GM19463 (cell line): ENCODE measurements around the gene ATRIP.
A peak's percentile ranks its signal among the peaks of the same experiment; 100 is the strongest.
"Not testable (repeated sequence)": the region's sequence is repeated elsewhere in the genome, so short reads cannot be mapped to it uniquely, and the experiment has no call there.

Source experiments
- ATAC-seq: cut with Tn5 transposase; IDR thresholded peaks from one replicate; pipeline ENCODE4 v1.9.1; 2021; ENCODE audit warnings: mild to moderate bottlenecking, moderate library complexity; ENCODE audit not compliant: unreplicated experiment

ATRIP gene

DNA sequence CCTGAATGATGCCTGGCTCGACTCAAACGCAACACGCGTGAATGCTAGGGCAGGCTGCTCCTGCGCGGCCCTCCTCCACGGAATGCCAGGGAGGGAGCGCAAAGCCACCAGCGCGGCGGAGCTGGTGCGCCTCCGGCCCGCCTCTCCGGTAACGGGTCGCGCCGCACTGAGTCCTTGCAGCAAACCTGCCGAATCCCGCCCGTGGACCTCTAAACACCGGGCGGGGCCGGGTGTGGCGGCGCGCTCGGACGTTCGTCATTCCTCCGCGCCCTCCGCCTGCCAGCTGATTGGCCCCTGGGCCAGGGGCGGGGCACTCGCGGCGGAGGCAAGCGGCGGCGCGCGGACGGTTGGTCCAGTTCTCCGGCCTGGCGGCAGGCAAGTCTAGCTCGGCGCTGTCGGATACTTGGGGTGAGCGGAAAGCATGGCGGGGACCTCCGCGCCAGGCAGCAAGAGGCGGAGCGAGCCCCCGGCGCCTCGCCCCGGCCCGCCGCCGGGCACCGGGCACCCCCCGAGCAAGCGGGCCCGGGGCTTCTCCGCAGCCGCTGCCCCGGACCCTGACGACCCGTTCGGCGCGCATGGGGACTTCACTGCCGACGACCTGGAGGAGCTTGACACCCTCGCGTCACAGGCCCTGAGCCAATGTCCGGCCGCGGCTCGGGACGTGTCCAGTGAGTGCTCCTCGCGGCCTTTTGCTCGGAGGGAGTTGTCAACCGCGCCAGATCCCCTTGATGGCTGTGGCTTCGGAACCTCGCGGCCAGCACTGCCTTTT is at the start of gene ATRIP:
Gene ATRIP (plus strand): TSS at position 313 of the 769 bp plus-strand sequence. CDS start 109 bp downstream, at position 422.
- ATAC-seq, result peak; percentile 86

DNA sequence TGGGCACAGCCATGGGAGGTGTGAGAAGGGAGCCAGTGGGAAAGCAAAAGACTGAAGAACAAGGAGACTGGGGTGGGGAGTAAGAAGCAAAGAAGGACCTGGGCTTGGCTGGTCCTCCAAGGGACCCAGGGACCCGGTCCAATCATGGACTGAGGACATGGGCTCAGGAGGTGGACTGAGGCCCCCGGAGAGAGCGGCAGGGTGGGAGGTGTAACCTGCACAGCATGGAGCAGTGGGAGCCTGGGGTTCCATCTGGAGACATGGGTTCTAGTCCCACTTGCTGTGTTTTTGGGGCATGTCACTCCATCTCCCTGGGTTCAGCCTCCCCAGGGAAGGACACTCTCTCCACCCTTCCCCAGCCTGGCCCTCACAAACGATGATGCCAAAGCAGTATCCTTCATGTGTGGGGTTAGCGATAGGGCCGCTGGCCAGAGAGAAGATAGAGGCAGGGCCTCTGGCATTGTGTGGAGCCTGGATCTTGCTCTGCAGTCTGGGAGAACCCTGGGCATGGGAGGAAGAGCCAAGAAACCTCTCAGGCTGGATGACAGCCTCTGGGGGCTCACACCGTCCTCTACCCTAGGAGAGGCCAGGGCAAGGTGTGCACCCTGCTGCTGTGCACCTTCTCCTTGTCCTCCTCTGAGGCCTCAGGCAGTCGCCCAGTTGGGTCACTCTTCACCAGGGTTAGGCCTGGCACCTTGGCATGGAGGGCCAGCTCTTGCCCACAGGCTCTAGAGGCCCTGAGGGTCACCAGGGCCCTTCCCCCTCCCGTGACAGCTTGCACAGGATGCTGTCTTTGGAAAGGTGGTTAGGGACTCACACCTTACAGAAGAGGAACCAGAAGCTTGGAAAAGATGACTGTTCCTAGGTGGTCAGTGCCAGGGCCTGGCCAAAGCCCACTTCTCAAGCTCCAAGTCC is 48.5 kb upstream of the ATRIP start:
- no peak for ATAC-seq

DNA sequence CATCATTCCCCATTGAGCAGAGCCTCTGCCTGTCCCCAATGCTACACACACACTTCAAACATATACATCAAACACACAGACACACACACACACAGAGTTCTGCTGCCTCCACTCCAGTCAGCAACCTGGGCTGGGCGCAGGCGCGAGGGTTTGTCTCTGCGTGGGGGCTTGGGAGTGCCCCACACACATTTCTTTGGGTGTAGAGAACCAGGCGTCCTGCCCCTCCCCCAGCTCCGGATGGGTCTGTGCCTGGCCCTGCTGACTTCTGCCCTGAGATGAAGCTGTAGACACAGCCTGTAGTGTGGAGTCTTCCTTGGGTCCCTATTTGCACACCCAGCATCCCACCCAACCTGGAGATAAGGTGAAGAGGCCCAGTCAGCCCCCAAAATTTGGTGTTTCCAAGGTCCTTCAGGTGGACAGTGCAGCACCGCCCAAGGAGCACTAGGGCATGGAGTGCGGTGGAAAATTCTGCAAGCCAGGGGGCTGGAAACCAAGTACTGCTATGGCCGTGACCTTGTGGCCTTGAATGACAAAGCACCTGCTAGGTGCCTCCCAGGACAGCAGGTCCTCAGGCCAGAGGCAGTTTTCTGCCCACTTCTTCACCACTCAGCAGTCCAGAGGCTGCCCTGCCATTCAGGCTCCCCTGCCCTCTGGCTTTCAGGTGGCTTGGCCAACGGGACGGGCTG is 47.7 kb upstream of the ATRIP start:
- ATAC-seq, result no peak

DNA sequence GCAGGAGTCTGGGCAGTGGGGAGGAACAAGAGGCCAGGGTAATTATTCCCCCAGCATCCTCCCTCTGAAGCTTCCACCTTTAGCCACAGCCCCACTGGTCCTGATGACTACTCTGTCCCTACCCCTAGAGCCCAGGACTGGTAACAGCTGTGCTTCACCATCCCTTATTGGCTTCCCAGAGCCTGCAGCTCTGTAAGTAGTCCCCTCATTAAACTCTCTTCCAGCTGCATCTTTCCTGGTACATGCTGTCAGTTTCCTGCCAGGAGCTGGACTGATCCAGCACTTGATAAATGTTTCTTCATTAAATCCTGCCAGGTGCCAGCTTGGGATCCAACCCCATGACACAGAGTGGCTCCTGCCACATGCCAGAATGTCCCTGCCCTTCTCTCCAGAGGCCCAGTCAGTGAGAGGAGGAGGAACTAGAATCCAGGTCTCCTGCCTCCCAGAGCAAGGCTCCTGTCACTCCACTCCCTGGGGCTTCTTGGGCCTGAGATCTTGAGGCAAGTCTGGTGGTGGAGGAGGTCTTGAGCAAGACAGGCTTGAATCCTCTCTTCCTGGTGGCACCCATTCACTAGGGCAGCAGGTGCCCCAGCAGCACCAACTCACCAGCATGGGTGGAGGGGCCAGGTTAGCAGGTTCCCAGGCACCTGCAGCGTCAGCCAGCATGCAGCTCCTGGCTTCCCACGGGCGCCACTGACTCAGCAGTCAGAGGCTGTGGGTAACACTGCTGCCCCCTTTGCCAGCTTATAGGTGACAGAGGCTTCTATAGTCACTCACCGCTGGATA is 47.0 kb upstream of the ATRIP start:
- no peak for ATAC-seq

DNA sequence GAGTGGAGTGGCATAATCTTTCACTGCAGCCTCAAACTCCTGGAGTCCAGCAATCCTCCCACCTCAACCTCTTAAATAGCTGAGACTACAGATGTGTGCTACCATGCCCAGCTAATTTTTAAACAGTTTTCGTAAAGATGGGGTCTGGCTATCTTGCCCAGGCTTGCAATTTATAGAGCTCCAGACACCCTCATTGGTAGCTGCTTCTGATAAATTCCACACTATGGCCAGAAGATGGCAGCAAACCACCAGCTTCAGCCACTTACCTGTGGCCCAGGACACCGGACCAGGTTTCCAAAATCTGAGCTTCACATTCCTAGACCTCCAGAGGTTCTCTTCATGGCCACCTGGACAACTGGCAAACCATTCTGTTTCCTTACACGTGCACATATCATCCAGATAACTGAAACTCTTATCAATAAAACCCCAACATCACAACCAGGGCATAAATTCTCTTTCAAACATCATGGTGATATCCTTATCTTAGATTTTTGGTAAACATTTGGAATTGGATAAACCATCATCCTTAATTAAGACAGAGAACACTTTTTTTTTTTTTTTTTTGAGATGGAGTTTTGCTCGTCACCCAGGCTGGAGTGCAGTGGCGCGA is 45.6 kb upstream of the ATRIP start:
- ATAC-seq, result no peak

DNA sequence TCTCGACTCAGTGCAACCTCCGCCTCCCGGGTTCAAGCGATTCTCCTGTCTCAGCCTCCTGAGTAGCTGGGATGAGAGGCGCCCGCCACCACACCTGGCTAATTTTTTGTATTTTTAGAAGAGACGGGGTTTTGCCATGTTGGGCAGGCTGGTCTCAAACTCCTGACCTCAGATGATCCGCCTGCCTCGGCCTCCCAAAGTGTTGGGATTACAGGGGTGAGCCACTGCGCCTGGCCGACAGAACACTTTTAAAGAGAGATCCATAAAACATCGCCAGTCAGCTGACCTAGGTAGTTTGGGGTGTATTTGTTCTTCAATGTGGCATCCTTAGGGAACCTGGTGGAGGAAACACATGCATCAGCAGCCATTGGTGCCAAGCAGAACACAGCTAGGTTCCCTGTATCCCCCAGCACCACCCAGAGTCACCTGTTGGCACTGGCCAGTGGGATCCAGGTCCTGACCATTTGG is 45.1 kb upstream of the ATRIP start:
- ATAC-seq, result not testable (repeated sequence)

DNA sequence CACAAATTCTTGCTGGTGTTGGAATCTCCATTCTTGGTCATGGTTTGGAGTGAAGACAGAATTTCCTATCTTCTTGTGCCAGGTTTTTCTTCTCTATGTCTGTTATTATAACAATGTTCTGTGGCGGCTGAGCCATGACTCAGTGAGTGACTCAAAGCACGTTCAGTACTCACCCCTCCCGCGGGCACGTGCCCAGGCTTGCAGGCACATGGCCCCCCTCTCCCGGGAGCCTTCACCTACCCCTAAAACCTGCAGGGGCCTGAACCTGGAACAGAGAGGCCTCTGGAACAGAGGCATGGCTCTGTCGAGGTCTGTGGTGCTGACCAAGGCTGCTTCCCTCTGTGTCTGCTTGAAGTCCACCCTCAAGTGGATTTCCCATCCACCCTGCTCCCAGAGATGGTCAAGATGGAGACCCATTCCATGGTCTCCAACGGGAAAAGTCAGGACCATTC is 44.2 kb upstream of the ATRIP start:
- ATAC-seq, result no peak

DNA sequence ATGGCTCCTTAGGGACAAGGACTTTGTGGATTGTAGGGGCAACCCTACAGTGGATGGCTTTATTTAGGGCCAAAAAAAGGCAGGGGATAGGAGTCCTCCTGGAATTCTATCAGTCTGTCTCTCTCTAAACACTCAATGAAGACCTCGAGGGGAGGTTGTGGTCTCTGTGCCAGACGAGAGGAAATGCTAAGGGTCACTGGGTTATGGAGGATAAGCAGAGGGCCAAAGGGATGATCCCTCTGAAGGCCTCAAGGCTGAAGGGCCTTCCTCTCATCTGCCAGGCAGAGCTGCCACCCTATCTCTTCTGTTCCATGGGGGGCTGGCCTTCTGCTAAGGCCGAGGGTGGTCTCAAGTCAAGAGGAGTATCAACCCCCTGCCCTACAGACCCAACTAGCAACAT is 43.6 kb upstream of the ATRIP start:
- ATAC-seq, result no peak

DNA sequence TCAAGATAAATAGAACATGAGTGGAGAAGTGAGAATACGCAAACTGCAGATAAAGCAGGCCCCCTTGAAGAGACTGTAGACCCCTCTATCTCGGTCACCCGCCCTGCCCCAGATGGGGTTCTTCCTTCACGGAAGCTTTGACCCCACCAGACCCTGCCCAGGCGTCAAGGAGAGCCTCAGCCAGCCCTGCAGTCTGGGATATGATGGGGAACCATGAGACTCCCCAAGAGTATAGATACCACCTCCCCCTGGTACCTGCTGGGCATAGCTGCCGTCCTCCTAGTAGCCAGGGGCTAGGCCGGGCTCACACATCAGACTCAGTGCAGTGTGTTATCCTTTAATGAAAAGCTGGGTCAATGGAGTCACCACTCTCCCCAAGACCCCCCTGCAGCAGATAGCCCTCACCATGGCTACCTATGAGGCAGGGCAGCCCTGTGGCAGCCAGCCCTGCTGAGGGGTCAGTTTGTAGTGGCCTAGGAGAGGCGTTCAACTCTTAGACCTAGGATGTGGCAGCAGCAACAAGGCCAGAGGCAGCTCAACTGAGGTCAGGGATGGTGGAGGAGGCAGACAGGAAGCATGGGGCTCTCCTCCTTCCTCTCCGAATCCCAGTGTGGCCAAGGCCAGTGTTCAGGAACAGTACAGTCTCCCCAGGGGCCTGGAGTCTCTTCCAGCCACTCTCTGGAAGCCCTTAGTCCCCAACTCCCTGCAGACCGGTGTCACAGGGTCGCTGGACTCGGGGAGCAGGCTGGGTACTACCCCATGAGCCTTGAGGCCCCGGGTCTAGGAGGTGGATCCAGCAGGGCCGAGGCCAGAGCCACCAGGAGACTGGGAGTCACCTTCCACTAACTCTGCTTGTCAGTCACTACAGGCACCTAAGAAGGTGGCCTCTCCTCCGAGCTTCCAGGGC is 42.8 kb upstream of the ATRIP start:
- ATAC-seq, result no peak

DNA sequence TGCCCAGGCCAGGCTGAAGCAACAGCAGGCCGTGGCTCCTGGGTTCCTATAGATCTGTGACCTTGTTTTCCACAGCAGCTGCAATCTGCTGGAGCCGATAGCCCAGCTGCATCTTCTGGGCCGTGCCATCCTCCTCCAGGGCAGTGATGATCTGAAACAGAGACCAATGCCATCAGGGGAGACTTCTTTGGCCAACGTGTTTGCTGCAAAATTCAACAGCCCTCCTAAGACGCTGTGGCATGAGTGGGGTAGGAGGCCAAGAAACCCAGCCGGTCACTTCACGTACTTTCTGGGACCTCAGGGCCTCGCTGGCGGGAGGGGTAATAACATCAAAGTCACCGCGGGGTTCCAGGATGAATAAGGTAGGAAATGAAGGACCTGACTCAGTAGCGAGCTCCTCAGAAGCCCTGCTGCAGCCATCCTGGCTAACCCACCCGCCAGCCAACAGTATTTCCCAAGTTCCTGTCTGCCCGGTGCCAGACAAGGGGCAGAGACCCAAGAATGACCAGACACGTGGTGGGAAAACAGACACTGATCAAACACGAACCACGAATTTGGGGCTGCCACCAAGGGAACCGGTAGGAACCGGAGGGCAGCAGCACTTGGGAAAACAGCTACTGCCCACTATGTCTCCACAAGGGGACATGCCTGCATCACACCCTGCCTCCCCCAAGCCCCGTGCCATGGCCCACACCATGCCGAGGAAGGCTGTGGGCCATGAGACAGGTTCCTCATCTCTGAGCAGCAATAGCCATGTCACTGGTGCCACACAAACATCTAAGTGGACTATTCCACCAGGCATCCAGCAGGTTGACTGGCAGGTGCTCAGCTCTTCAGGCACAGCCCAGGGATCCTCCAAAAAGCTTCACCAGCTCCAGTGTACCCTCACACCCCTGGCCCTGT is 41.8 kb upstream of the ATRIP start:
- ATAC-seq, result no peak

DNA sequence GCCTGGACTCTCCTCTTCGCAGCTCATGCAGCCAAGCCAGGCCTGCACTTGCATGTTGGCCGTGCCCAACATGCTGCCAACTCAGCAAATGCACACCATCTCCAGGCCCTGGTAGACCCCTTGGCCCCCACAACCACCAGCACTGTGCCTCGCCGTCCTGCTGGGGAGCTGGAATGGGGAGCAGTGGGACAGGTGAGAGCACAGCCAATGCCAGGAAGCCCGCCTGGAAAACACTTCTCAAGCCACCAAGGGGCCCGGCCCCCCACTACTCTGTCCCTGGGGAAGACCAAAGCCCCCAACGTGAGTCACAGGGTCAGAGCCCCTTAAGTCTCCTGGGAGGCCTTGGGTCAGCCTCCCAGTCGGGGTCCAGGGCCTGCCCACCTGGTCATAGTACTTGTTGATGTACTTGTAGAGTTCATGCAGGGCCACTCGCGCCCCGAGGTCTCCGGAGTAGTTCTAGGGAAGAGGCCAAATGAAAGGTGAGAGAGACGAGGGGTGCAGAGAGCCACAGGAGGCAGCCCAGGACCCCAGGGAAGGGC is 41.1 kb upstream of the ATRIP start:
- no peak for ATAC-seq

DNA sequence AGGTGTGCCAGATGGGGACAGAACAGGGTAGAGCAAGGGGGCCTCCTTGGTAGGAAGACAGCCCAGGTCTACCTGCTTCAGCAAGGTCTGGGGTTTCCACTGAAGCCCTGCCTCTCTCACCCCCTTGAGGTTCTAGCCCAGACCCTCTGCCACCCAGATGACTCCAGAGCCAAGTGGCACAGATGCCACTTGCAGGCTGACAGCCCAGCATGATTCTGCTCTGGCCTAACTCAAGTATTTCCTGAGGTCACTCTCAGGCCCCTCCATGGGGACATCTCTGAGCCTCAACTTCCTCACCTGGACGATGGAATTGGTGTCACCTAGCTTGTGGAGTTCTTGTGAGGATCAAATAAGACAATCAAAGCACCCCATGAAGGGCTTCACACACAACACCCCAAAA is 40.6 kb upstream of the ATRIP start:
- ATAC-seq, result no peak

DNA sequence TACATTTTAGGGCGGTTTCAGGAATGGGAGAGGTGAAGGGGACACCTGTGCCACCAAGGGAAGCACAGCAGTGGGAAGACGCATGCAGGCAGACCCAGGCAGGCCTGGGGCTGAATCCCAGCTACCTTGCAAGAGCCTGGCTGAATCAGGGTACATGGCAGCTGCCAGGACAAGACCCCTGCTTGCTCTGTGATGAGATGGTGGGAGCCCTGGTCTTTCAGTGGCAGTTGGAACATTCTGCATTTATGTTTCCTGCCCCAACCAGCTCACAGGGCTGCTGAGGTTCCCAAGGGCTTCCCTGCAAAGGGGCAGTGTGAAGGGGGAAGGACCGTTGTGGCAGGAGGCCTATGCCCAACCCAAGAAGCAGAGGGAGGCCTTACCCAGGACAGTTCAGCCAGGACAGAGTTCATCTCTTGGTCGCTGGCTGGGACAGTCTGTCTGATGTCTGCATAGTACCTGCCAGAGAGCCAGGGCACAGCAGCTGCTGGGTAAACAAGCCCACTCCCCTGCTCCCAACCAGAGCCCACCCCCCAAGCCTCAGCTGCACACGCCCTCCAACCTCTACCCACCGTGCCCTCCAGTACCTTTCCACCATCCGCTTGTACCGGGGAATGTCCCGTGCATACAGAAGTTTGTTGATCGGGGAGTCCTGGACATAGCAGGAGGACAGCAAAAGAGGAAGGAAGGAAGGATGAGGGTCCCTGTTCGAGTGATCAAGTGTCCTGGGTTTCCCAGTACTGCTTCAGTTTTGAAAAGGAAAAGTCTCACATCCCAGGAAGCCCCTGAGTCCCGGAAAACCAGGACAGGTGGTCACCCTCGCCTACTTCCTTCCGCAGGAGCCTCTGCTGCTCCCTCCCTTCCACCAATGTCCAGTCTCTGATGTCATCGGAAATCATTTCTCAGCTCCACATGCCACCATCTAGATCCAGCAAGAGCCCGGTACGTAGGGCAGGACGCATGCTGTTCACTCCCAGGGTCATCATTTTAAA is 39.8 kb upstream of the ATRIP start:
- no peak for ATAC-seq

DNA sequence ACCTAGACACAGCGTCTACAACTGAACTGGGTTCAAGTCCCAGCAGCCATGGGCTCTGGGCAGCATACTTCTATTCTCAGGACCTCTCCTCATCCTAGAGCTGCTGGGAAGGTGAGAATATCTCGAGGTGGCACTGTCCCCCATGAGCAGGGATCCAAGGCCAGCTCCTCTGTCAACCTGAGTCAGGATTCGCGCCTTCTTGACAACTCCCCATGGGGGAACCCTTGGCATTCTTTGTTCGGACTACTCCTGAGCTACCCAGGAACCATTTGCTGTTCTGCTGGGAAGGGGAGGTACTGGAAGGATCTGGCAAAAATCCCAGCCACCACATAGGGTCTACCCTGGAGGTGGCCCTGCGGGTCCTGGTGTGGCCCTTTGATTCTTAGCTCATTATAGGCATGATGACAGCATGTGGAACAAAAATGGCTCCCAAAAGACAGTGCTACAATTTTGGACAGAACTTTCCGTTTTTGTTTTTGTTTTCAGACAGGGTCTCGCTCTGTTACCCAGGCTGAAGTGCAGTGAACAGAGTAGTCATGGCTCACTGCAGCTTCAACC is 38.9 kb upstream of the ATRIP start:
- ATAC-seq, result no peak

DNA sequence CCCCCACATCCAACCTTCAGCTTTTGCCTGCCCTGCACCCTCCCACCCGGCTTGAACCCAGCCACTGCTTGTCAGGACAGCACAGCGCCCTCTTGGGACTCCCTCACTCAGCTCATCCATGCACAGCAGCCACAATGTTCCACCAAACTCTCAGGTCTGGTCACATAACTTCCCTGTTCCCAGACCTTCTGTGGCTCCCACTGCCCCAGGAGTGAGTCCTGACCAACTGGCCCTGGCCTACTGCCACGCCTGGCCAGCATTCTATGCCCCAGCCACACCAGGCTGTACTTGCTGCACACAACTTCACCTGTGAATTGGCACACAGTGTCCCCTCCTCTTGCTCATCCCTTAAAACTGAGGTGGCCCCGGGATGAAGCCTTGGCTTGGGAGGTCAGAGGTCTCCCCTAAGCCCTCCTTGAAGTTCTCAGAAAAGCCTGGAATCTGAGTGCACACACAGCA is 37.7 kb upstream of the ATRIP start:
- no peak for ATAC-seq
